SHP77 treated with DMSO at 0.1 percent for 48 hours (cell line): ENCODE measurements around the gene SVIL.
"Not testable (repeated sequence)": the region's sequence is repeated elsewhere in the genome, so short reads cannot be mapped to it uniquely, and the experiment has no call there.

Experiments
- DNase-seq: peaks from one replicate; lab custom pipeline; 2025; lab: John Stamatoyannopoulos, UW

Gene SVIL

DNA sequence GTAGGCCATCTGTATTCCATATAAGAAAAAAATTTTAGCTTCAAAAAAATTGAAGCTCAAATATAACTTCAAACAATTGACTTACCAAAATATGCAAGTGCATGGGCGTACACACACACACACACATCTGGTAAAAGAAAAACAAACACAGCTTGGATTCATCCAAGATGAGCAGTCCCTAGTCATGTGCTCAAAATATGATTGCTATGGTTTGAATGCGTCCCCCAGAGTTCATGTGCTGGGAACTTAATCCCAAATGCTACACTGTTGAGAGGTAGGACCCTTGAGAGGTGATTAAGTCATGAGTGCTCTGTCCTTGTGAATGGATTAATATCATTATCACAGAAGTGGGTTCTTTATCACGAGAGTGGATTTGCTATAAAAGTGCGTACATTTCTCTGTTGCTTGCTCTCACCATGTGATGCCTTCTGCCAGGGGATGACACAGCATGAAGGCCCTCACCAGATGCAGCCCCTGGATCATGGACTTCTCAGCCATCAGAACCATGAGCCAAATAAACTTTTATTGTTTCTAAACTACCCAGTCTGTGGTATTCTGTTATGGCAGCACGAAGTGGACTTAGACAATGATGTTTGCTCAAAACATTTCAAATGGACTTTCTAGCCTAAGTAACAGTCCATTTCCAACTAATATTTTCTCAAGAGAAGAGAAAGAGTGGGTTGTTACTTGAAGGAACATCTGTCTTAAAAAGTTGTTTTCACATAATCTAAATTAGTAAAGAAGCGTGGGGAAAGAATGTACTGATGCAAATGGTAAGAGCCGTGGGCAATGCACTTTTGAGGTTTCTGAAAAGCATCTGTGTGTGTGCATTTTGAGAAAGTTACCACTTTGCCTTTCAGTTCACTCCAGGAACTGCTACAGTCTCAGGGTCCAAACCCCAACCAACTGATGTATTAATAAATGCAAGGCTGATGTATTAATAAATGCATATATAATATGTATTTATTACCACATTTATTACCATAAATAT is 15.1 kb upstream of the SVIL start:
- no peak for DNase-seq

DNA sequence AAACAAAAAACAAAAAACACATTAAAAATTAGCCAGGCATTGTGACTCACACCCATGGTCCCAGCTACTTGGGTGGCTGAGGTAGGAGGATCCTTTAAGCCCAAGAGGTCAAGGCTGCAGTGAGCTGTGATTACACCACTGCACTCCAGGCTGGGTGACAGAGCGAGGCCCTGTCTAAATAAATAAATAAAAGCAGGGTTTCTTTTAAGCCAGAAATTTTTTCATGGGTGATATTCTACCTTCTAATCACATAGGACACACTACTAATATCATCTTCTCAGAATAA is 14.2 kb upstream of the SVIL start:
- DNase-seq: no peak

DNA sequence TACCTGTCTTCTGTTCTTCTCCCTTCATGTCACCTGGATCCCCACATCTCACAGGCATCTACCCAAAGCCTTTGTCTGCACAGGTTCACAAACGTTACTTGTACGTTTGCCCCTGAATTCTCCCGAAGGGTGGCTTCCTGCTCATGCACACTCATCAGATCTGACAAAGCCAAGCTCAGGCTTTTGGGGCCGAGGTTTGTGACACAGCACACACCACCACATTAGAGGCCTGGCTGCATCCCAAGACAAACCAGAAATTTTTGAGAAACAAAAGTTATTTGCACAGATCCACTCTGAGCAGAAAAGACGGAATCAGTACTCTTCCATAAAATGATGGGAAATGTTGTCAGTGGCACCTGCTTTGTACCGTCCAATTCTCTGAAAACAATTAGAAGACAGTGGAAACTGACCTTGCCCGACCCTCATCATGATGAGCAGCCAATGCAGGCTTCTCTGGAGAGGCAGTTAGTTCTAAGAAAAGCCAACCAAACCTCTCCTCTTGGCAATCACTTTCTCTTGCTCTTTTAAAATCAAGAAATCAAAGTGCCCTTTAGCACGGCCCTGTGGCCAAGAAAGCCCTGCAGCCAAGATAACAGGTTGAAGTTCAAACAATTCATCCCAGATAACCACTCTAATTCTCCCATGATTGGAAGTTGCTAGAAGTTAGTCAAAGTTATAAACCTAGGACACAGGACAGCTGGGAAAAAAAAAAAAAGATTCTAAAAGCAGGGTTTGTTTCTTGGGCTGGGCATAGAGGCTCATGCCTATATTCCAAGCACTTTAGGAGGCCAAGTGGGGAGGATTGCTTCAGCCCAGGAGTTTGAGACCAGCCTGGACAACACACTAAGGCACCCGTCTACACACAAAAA is 13.6 kb upstream of the SVIL start:
- no peak for DNase-seq

DNA sequence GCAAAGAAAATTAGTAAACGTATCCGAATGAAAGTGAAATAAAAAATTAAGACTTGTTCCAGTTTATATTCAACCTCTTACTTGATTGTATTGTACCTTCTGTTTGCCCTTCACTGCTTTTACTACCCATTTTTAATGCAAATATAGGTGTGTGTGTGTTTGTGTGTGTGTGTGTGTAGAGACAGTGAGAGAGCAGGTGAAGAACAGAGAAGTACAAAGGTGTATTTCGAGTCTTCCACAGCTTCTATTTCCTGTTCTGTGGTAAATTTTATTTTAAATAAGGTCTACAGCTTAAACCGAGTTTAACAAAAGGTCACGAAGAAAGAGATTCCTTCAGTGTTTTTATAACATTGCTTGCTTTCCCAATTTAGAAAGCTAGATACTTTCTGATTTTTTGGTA is 12.7 kb upstream of the SVIL start:
- DNase-seq: no peak

DNA sequence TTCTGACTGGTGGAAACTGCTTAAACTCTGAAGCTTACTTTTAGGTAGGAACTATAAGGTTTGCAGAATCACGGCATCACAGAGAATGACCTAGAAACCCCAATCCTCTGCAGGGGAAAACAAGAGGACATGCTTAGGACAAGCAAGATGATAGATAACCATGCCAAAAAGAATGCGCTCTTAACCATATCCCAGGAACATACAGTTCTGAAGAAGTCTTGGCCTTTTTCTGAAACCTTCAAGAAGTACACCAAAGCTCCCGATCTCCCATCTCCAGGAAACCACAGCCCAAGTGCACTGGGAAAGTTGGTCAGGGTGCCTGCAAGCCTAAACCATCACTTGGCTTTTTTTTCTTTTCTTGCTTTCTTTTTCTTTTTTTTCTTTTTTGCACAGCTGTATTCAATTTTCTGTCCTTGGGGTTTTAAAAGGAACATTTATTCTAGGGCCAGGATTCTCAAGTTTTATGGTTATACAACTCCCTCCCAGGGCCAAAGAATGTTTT is 12.2 kb upstream of the SVIL start:
- DNase-seq: no peak

DNA sequence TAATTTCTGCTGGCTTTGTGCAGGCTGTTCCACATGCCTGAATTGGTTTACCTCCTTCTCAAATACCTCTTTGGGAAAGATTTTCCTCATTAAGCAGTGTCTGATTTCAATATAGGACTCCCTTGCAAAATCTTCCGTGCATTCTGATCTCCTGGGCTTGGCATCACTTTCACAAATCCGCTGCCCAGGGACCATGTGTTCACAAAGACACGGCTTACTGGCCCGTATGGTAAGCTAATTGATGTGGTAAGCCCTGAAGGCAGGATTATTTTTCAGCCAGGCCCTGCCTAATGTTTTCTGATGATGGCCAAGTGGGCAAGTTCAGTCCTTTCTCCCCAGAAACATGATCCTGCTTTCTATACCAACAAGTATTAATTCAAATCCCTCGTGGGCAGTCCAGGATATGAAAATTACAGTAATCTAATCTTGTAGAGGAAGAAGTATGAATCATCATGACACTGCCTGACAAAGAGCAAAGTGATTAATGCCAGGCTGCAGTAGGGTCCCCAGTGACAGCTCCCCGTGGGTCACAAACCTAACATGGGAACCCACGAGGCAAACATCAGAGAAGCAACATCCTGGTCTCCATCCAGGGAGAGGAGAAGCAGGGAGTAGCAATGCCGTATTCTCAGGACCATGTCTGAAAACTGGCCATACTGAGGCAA is 11.6 kb upstream of the SVIL start:
- DNase-seq: no peak

DNA sequence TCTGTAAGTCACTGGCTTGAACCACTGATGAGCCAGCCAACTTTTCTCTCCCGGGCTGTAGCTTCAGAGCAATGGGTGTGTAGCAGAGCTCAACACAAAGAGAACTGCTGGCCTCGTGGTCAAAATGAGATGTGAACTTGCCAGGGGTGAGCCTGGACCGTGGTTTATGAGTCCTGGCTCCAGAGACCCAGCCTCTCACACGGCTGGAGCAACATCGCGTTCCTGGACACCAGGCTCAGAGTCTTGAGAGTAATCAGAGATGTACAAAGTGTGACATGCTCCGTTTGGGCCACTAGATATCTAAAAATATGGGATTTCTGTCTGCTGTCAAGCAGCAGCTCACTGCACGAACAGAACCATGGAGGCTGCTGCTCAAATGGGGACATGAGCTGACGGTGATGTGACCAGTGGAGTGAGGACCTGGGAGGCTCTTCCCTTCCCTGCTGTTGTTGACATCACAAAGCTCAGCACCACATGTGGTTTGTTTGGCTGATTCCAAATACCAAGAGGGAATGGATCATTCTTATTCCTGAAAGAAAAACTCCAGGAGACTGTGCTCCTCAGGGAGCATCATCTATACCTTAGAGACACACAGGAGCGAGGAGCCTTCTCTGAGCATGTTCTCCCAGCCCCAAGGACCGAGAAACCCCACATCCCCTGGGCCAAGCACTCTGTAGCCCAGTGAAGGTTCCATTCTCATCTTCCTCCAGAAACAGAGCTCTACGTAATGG is 9.2 kb upstream of the SVIL start:
- DNase-seq: no peak

DNA sequence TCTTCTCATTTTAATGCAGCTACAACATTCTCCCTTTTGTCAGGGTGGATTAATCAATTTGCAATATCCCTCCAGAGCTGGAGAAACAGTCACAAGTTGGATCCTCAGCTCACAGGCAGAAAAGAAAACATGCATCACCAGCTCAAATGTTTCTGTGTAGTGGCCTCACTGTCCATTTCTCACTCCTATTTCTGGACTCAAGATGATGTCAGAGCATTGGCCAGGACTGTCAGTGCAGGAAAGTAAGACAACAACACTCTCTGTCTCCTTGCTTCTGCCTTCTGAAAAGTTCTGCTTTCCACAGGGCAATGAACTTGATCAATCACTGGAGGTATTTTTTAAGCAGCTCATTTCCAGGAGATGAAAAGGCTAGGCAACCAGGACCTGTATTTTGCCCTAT is 8.2 kb upstream of the SVIL start:
- no peak for DNase-seq

DNA sequence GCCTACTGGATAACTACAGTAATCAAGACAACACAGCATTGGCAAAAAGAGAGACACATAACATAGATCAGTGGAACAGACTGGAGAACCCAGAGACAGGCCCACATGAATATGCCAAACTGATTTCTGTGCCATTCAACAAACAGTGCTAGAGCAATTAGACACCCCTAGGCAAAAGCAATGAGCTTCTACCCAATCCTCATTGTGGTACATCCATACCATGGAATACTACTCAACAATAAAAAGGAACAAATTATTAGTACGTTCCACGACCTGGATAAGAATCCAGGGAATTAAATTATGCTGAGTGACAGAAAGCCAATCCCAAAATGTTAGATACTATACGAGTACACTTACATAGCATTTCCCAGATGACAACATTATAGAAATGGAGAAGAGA is 2.8 kb upstream of the SVIL start:
- no peak for DNase-seq

DNA sequence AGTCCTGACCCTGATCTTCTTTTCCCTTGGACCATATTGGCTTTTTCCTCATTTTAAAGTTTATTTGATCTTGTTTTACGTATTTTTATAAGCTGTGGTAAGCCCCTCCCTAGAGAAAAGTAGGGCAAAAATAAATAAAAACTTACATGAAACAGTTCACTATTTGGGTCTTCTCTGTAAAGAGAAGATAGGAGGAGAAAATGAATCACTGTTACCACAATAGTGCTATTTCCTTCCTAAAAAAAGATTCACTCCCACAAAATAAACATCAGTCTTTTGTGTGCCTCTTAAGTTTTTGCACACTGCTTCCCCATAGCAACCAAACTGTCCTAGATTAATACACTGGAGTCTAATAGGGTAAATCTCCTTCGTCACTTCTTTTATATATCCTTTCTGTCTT is 1.4 kb upstream of the SVIL start:
- DNase-seq: no peak

DNA sequence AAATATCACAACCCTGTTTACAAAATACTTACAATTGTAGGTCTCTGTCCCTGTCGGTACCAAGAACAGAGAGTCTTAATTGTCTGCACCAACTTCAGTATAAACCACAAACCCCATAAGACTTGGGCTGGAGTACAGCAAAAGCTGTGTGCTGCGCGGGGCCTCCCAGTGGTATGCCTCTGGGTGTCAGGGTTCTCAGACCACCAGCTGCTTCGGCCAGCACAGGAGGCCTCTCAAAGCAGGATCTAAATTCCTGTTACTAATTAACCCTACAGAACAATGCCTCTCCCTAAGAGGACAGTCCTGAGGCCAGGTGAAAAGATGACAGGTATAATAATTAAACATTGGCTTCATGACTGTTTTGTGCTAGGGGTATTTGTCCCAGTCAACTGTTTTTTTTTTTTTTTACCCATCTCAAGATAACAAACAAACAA is 957 bp upstream of the SVIL start:
- DNase-seq: no peak

DNA sequence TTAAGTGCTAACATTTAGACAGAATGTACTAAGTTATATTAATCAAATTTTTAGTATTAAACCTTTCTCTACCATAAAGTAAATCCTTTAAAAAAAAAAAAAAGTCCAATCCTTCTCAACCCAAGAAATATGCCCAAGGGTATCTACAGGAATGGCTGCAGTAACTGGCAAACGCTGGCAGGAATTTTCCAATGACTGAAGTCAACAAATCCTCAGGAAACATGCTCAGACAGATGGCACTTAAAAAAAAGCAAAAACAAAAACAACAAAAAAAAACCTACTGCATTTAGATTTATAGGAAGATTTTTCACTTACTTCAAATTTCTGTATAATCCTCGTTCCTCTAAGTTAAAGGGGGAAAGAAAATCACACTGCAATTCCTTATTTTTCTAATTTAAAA is 666 bp downstream of the SVIL start:
- no peak for DNase-seq

DNA sequence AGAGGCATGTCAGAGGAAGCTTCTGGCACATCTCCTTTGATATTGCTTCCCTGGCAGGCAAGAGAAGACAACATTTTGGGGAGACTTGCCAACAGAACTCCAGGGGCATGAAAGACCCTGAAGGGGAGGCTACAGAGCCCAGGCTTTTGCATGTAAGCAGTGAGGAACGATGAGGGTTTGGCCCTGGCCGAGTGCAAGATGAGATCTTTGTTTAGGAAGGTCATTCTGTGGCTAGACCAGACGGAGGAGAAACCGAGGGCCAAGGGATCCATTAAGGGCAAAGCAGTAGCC is 3.8 kb downstream of the SVIL start:
- DNase-seq: no peak

DNA sequence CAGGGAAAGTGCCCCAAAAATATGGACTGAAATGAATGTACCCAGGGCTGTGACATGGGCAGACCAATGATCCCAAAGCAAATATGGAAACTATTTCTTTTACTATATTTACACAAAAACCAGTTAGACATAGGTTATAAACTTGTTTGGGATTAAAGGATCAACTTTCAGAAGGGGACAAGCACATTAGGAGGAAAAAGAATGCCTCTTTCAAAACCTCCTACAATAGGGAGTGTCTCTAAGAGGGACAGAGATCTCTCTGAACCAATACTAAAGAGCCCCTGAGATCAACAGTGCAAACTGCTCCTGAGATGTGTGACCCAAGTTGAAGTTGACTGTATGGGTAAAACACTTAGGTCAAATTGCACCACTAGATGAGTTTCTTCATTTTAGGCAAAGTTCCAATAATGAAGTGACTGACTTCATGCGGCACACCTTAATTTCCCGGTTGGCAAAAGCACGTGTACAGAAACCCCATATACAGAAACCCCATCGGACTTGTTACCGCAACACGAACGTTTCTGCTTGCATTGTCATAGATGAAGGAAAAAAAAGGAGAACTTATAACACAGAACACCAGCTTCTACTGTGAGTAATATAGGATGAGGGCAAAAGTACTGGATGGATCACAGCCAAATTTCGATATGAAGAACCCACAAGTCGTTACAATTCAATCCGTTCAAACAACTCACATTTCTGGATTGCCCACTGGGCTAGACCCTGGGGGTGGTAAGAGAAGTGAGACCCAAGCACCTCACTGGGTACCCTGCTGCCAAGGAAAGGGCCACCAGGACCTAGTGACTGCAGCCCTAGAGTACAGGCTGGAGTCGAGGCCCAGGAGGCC is 4.3 kb downstream of the SVIL start:
- DNase-seq: no peak

DNA sequence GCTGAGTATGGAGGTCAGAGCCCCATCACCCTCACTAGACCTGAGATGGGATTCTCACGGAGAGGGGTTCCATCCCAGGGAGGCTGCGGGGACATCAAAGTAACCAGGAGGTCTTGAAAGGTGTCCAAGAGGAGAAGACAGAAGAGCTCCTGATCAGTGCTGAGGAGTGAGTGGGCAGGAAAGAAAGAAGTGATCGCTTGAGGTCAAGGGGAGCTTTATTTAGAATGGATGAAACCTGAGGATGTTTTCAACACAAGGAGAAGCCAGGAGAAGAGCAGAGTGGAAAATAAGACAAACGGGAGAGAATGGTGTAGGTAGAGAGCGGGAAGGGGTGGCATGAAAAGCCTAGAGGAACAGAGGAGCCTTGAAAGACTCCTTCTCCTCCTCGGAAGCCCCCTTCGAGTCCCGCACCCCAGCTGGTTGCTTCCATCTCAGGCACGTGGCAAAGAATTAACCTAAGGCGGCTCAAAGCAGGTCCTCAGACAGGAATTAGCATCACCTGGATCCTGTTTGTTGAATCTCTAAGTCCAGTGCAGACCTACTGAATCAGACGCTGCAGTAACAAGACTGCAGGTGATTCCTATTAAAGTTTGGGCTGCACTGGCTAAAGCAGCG is 5.8 kb downstream of the SVIL start:
- DNase-seq: no peak

DNA sequence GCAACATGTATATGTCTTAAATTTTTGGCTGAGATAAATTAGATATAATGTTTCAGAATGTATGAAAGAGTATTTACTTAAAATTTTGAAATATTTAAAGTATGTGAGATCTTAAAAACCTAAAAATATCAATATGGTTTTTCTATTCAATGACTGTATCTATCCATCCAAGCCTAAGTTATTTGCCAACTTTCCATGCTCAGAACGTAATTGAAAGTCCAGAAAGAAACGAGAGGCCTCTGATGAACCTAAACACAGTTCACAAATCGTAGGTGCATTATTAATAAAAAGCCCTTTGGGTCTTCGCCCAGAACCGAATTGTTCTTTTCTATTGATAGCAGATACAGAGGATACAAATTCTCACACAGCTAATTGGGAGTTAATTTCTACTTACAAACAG is 6.5 kb downstream of the SVIL start:
- no peak for DNase-seq

DNA sequence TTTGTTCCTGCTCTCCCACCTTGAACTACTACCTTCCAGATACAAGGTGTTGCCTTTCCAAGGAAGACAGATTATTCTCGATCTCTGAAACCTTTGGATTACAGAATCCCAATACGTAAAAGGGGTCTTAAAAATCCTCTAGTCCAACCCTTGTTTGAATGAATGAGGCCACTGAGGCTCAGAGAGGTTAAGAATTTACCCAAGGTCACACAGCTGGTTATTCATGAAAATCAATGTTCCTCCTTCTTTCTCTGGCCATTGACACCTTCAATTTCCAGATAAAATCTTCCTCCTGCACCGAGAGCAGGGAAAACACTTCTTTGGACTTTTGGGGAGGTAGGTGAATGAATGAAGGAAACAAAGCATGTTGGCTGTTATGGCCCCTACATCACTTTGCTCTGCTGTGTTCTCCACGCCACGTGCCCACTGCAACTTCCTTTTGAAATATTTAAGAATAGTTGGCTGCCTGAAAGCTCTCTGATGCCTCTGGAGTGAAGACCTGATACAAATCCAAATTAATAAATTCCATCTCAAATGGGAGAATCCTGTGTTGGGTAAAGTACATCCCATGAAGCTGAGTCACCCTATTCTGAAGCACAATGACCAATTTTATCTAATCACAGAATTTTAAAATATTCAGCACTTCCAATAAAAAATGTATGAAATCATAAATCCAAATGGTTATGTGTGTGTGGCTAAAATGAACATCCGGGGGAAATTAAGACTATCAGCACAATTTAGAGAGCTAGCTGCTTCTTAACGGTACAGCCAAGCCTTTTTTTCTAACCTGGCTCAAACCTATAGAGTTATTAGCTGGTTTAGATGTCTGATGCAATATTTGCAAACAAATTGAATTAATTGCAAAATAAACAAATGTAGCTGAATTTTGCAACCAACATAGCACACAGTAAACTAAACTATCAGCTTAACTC is 7.3 kb downstream of the SVIL start:
- DNase-seq: no peak

DNA sequence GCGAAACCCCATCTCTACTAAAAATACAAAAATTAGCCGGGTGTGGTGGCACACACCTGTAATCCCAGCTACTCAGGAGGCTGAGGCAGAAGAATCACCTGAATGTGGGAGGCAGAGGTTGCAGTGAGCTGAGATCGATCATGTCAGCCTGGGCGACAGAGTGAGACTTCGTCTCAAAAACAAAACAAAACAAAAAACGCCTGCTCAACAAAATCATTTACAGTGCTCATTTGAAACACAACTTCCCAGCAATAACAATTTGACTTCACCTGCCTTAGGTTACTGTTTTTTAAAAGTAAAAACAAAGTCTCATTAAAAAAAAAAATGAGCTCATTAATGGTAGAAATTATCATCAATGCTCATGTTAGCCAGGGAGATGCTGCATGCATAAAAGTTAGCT is 10.4 kb downstream of the SVIL start:
- not testable (repeated sequence) for DNase-seq

DNA sequence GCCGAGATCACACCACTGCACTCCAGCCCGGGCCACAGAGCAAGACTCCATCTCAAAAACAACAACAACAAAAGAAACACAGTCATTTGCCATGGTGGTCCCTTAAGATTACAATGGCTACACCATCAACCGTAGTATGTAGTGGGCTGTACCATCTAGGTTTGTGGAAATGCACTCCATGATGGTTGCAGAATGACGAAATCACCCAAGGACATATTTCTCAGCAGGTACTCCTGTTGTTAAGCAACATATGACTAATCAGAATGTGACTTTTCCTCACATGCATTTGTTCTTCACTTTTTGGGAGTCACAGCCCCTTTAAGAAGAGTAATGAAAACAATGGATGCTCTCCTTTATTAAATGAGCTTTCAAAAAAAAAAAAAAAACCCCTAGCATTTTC is 11.0 kb downstream of the SVIL start:
- DNase-seq: no peak
